Stimulated activated naive B cell treated with anti-CD40 and anti-IgM and Interleukin-4, amounts not matched to agents 10 μg/mL and 1 μg/mL and 100 μg/mL, for 72 hours (primary cell): ENCODE data around the gene VIPR2.

ENCODE experiments used
- ATAC-seq, 2 donors: fragments of 150-1000 bp; cut with Tn5 transposase; replicated peaks; 2 replicates each; pipeline ENCODE4 v1.10.0; 2021; ENCODE audit warnings: moderate library complexity in 1 of 2
- DNase-seq: peaks from one replicate; pipeline ENCODE4 v3.0.0; 2021
- H3K27ac Mint-ChIP-seq: one replicate; pipeline ENCODE4 v1.8.0; 2022; ENCODE audit warnings: mild to moderate bottlenecking, mixed read lengths
- H3K27me3 Mint-ChIP-seq, 2 donors: one replicate each; pipeline ENCODE4 v1.8.0; 2022; ENCODE audit warnings: mixed read lengths in 2 of 2
- H3K36me3 Mint-ChIP-seq, 2 donors: one replicate each; pipeline ENCODE4 v1.8.0; 2022; ENCODE audit warnings: mixed read lengths in 2 of 2, mild to moderate bottlenecking in 1 of 2
- H3K4me1 Mint-ChIP-seq, 2 donors: one replicate each; pipeline ENCODE4 v1.8.0; 2022; ENCODE audit warnings: mixed read lengths in 2 of 2, mild to moderate bottlenecking in 1 of 2
- H3K4me3 Mint-ChIP-seq, 2 donors: one replicate each; pipeline ENCODE4 v1.8.0; 2022; ENCODE audit warnings: mild to moderate bottlenecking in 2 of 2, mixed read lengths in 2 of 2, moderate library complexity in 1 of 2
- H3K9me3 Mint-ChIP-seq, 2 donors: one replicate each; pipeline ENCODE4 v1.8.0; 2022; ENCODE audit warnings: mixed read lengths in 2 of 2, mild to moderate bottlenecking in 1 of 2

Gene VIPR2

DNA sequence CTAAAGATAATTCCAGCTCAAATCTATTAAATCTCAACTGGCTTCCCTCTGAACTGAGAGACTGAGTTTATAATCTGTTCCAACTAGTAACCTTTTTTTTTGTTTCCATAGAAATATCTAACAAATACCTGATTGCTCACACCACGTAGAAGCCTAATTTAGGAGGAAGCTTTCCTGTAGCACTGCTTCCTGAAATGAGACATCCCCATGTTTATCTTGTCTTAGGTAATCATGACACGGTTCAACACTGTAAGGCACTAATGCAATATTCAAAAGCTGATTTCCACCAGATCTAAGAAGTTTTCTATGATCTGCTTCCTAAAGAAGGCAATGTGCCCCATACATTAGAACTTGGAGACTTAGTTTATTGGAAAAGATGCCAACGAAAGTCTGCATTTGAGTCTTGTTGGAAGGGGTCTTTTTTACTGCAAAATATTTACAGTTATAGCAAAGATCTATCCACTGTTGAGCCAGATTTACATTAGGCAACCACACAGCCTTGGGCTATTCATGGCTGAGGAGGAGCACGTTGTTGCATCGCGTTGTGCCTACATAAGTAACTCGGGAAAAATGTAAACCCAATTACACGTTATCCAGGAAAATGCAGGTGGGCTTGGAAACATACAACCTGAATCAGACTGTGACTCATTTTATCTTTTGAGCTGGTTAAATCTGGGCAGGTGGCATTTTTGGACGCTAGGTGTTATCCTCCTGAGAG is 66.3 kb downstream of the VIPR2 start:
- no peak for ATAC-seq
- H3K27ac Mint-ChIP-seq, result no peak overlapping the region
- DNase-seq, result no peak
- no peak overlapping the region for H3K4me3 Mint-ChIP-seq
- peaks cover 0 to 2% of the 10 kb centered on the region in 2 donors for H3K9me3 Mint-ChIP-seq
- peaks cover 0 to 12% of the 10 kb centered on the region in 2 donors for H3K27me3 Mint-ChIP-seq
- H3K4me1 Mint-ChIP-seq, result no peaks in the 10 kb centered on the region
- H3K36me3 Mint-ChIP-seq, result no peaks in the 10 kb centered on the region

DNA sequence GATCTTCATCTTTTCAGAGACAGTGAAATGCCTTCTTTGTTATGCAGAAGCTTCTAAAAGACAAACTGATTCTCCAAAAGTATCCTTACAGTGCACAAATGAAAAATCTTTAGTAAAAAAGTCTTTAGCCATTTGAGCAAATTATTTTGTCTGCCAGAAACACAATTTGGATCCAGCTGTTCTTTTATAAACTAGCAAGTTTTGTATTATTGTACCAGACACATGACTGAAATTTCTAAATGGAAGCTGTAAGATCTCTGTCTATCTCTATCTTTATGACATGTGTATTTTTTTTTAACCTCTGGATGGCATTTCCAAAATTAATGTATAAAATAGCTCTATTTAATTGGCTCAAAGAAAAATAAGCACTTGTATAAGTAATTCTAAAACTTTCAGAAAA is 68.3 kb downstream of the VIPR2 start:
- Mint-ChIP-seq H3K4me1 (no peaks in the 10 kb centered on the region), H3K36me3 (no peaks in the 10 kb centered on the region), H3K27me3 (peaks cover 0 to 12% of the 10 kb centered on the region in 2 donors), H3K27ac (no peak overlapping the region), H3K9me3 (no peaks in the 10 kb centered on the region), H3K4me3 (no peak overlapping the region)
- ATAC-seq (no peak), DNase-seq (no peak)

DNA sequence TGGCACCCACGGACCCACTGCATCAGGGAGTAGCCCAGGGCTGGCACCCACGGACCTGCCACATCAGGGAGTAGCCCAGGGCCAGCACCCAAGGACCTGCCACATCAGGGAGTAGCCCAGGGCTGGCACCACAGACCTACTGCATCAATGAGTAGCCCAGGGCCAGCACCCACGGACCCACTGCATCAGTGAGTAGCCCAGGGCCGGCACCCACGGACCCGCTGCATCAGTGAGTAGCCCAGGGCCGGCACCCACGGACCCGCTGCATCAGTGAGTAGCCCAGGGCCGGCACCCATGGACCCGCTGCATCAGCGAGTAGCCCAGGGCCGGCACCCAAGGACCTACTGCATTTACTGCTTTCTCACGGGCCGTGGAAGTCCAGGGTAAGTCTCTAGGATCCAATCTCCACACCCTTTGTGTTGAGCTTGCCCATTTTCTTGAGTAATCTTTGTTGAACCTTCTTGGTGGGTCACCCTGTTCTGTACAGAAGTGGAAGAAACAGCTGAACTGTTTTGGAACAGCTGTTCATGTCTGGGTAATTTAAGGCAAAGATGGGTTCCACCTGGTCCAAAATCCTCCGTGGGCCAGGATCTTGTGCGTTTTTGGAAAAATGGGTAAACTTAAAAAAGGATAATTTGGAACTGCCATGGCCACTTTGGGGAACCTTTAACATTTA is 69.0 kb downstream of the VIPR2 start:
- Mint-ChIP-seq H3K4me1 (no peaks in the 10 kb centered on the region), H3K27me3 (peaks cover 0 to 12% of the 10 kb centered on the region in 2 donors), H3K9me3 (no peaks in the 10 kb centered on the region), H3K27ac (no peak overlapping the region), H3K36me3 (no peaks in the 10 kb centered on the region), H3K4me3 (no peak overlapping the region)
- ATAC-seq (no peak), DNase-seq (no peak)

DNA sequence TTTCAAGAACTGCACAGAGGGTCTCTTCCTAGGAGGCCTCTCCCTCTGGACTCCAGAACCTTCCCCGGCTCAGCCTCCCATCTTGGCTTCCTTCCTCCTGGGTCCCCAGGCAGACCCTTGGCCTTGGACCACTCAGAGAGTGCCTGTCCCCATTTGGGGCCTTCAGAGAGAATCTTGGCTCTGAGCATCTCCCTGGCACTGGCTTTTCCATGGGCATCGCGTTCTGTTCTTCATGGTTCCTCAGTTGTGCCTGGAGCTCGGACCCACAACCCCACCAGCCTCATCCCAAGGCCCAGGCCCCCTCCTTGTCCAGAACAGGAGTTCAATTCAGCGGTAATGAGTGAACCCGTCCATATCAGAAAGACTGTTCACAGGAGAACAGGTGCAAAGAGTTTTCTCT is 73.4 kb downstream of the VIPR2 start:
- Mint-ChIP-seq H3K4me1 (peaks cover 0 to 3% of the 10 kb centered on the region in 2 donors), H3K4me3 (no peak overlapping the region), H3K27ac (no peak overlapping the region), H3K9me3 (no peaks in the 10 kb centered on the region), H3K36me3 (no peaks in the 10 kb centered on the region), H3K27me3 (no peaks in the 10 kb centered on the region)
- no peak for DNase-seq
- ATAC-seq, result no peak

DNA sequence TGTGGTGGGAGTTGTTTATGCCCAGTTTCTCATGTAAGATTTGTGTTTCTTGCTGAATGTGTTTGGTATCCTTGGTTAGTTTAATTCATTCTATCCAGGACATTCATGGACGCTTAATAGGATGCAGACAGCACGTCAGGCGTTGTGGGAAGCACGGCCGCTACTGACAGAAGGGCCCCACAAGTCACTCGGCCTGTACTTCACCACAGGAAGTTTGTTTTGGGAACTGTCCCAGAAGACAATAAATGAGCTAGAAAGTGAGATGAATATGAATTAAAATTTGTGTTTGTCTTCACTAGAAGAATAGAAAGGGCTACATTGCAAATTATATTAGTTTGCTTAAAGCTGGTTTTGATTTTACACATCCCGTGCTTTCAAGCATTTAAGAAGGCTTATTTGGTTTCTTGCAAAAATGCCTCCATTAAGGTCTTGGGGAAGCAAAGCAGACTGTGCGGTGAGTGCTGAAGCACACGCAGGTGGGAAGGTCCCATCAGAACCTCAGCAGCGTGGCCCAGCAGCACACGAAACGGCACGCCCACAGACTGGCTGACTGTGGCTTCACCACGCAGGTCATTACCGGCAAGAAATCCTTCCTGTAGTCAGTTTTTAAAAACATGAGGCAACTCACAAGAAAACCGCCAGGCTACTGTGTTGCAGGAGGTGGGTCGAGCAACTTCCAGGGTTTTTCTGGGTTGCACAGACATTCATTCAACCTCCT is 74.1 kb downstream of the VIPR2 start:
- Mint-ChIP-seq H3K36me3 (no peaks in the 10 kb centered on the region), H3K27ac (no peak overlapping the region), H3K27me3 (no peaks in the 10 kb centered on the region), H3K4me3 (no peak overlapping the region), H3K9me3 (no peaks in the 10 kb centered on the region), H3K4me1 (peaks cover 0 to 3% of the 10 kb centered on the region in 2 donors)
- no peak for DNase-seq
- ATAC-seq, result no peak

DNA sequence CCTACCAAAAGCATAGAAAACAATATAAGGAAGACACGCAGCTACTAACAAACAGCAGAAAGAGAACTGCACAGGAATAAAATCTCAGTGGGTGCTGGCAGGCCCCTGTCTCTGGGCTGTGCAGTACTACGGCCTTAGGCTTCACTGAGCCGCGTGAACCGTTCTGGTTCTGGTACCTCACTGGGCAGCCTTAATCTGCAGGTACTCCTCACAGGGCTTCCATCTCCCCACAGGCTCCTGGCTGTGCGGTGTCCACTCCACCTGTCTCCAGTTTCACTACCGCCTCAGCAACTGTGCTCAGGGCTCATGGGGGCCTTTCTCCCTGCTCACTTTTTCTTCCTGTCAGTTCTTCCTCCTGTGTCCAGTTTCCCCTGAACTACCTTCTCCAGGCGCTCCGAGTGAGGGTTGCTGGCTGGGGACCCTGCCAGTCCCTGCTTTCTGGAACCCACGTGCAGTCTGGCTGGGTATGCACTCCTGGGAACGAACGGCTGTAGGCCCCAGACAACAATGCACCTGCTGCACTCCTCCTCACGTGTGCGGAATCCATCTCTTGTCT is 75.7 kb downstream of the VIPR2 start:
- no peak overlapping the region for H3K4me3 Mint-ChIP-seq
- H3K27ac Mint-ChIP-seq, result peak overlapping the region; percentile 52
- H3K4me1 Mint-ChIP-seq, result peaks cover 0 to 3% of the 10 kb centered on the region in 2 donors
- DNase-seq, result no peak
- H3K36me3 Mint-ChIP-seq, result no peaks in the 10 kb centered on the region
- ATAC-seq, result no peak
- H3K9me3 Mint-ChIP-seq, result no peaks in the 10 kb centered on the region
- H3K27me3 Mint-ChIP-seq, result no peaks in the 10 kb centered on the region

DNA sequence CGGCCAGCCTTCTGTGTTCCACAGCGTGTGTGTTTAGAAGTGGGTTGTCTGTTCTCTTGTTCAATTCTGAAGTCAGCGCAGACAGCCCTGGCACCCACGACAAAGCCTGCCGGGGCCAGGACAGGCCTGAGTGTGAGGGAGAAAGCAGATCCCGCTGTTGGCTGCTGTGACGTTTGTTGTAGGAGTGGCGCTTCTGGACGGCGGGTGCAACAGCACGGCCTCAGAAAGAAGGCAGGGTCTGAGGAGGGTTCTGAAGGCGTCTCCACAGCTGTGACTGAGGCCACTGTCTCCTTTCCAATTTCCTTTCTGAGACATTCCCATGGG is 76.2 kb downstream of the VIPR2 start:
- Mint-ChIP-seq H3K27me3 (no peaks in the 10 kb centered on the region), H3K4me1 (peaks cover 0 to 3% of the 10 kb centered on the region in 2 donors), H3K4me3 (no peak overlapping the region), H3K27ac (no peak overlapping the region), H3K36me3 (no peaks in the 10 kb centered on the region), H3K9me3 (no peaks in the 10 kb centered on the region)
- ATAC-seq (no peak), DNase-seq (no peak)

DNA sequence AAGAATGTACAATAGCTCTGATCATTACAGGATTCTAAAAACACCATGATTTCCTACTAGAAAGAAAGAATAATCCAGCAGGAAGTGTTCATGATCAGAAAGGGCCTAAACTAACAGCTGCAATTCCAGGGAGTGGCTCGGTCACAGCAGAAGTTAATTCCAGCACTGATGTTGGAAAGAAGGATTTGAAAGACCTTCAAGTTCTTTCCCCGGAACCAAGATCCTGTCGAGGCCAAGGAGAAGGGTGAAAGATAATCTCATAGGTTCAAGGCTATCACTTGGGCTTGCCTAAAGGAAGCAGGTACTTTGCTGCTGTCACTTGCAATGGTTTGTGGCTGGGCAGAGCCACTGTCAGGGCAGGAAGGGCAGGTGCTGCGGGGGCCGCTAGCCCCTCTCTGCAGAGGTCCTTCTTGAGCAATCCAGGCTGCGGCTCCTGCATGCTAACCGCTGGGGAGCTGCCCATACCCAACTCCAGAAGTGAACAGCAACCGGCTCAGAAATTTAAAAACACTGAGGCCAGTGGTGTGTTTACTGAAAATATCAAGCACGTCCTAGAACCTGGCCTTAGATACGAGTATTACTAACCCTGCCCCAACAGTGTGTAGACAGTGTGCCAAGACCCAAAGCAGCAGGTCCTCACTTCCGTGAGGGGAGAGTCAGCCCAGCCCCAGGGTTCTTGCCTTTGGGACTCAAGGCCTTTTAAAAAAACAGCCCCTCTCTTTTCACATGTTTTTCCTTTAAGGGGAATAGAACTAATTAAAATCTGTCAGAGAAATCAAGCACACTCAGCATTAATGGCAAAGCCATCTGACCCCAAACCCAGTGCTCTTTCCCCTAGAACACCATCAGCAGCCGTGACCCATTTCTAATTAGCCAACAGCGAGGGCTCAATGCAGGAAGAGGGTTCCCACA is 76.8 kb downstream of the VIPR2 start:
- H3K4me3 Mint-ChIP-seq, result no peak overlapping the region
- no peaks in the 10 kb centered on the region for H3K27me3 Mint-ChIP-seq
- no peak overlapping the region for H3K27ac Mint-ChIP-seq
- H3K36me3 Mint-ChIP-seq, result no peaks in the 10 kb centered on the region
- no peaks in the 10 kb centered on the region for H3K9me3 Mint-ChIP-seq
- ATAC-seq (no peak), DNase-seq (no peak)
- peaks cover 0 to 3% of the 10 kb centered on the region in 2 donors for H3K4me1 Mint-ChIP-seq

DNA sequence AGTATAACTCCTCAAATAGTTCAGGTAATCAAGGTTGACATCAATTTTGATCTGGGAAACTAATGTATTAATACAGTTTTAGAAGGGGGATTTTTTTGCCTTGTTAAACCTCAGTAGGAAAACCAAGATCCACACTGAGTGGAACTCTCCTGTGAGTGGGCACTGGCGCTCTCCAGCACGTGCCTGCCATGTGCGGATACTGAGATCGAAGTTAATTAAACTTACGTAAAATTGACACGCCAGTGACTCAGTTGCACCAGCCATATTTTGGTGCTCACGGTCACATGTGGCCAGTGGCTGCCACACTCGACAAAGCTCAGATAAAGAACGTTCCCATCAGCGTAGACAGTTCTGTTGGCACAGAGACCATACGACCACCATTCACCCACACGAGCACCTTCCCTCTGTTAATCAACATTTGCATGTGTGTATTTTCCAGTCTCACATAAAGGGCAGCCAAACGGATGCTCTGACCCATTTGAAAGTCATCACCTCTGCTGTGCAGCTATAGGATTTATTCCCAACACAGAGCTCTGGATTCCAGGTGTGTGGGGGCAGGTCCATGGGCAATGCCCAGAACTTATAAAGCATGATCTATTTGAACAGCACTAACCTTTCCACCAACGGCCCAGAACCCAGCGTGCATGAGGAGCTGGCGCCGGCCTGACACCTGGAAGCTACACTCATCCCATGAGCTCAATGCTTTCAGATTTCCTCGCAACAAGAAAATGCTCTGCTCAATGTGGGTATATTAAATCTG is 77.7 kb downstream of the VIPR2 start:
- DNase-seq (no peak), ATAC-seq (no peak)
- Mint-ChIP-seq H3K27me3 (no peaks in the 10 kb centered on the region), H3K4me3 (no peak overlapping the region), H3K27ac (no peak overlapping the region), H3K9me3 (no peaks in the 10 kb centered on the region), H3K36me3 (no peaks in the 10 kb centered on the region), H3K4me1 (peaks cover 0 to 3% of the 10 kb centered on the region in 2 donors)

DNA sequence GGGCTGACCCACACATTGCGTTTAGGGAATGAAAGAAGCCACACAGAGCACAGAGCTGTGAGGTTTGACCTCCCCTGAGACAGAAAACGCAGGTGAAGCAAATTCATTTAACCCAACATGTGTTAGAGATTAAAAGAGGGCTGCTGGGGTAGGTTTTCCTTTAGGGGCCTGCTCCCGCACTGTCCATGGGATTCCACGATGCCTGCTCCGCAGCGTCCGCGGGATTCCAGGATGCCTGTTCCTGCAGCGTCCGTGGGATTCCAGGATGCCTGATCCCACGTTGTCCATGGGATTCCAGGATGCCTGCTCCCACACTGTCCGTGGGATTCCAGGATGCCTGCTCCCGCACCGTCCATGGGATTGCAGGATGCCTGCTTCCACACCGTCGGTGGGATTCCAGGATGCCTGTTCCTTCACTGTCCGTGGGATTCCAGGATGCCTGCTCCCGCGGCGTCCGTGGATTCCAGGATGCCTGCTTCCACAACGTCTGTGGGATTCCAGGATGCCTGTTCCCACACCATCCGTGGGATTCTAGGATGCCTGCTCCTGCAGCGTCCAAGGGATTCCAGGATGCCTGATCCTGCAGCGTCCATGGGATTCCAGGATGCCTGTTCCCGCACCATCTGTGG is 78.7 kb downstream of the VIPR2 start:
- ATAC-seq (no peak), DNase-seq (no peak)
- Mint-ChIP-seq H3K27ac (no peak overlapping the region), H3K9me3 (no peaks in the 10 kb centered on the region), H3K4me1 (peaks cover 0 to 3% of the 10 kb centered on the region in 2 donors), H3K27me3 (no peaks in the 10 kb centered on the region), H3K36me3 (no peaks in the 10 kb centered on the region), H3K4me3 (no peak overlapping the region)

DNA sequence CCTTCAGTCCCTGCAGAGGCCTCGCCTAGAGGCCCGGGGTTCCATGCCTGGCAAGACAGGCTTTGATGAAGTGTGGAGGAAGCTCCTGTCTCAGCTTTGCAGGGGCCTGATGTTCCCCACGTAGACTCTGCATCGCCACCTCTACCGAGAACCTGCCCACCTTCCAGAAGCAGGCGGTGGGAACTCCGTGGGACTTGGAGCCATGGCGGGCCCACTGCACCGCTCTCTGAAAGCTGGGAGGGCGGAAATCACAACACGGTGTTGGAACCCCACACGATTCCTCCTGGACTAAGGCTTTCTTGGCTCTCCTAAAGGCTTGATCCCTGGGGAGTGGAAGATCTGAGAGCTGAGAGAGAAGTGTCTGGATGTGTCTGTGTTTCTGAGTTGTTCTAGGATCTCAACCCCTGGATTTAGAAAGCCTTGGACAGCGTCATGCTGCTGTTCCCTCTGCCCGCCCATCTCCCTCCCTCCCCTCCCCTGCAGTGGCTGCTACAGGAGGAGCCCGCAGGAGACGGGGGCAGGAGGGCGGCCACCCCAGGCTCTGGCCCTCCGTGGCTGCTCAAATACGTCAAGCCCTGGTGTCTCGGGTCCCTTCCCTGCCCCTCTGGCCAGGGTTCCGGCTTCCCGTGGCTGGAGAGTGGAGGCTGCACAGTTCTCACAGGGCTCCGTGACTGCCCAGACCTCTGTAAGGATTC is 79.7 kb downstream of the VIPR2 start:
- H3K4me3 Mint-ChIP-seq, result no peak overlapping the region
- H3K27me3 Mint-ChIP-seq, result no peaks in the 10 kb centered on the region
- no peaks in the 10 kb centered on the region for H3K36me3 Mint-ChIP-seq
- H3K9me3 Mint-ChIP-seq, result no peaks in the 10 kb centered on the region
- DNase-seq, result no peak
- ATAC-seq, result no peak
- no peaks in the 10 kb centered on the region for H3K4me1 Mint-ChIP-seq
- no peak overlapping the region for H3K27ac Mint-ChIP-seq

DNA sequence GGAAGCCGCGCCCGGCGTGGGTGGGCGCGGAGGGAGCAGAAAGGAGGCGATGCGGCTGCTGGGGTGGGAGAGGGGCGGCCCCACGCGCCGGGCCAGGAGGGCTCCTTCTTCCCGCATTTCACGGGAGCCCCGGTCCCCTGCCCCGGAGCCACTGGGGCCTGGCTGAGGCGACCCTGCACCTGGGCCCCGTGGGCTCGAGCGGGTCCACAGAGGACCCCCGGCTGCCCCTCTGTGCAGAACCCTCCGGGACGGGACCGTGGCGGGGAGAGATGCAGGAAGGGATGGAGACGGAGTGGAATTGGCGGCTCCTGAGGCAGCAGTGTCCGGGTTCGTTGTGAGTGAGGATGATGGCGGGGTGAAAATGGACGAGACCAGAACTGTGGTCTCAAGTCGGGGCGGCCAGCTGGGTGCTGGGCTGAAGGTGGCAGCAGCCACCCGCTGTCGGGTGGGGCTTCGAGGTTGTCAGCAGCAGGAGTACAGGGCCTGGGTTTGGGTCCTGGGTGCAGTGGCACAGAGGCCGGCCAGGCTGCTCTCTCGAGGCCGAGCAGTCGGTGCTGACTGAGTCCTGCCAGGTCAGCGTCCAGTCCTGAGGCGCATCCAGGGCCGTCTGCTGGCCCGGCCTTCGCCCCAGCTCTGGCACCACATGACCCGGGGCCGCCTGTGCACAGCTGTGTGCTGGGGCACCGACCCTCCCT is 80.4 kb downstream of the VIPR2 start:
- no peak for ATAC-seq
- H3K36me3 Mint-ChIP-seq, result no peaks in the 10 kb centered on the region

More for the DNA sequence above, 80.4 kb downstream of the VIPR2 start:
- no peaks in the 10 kb centered on the region for H3K9me3 Mint-ChIP-seq
- H3K27ac Mint-ChIP-seq, result no peak overlapping the region
- no peaks in the 10 kb centered on the region for H3K27me3 Mint-ChIP-seq
- DNase-seq, result no peak
- H3K4me3 Mint-ChIP-seq, result no peak overlapping the region
- no peaks in the 10 kb centered on the region for H3K4me1 Mint-ChIP-seq
